Stimulated activated CD4-positive, alpha-beta T cell treated with anti-CD3 and anti-CD28 coated beads, Interleukin-15, amount 100 ng/mL, for 48 hours (primary cell): ENCODE results near the gene FTL.
A peak's percentile ranks its signal among the peaks of the same experiment; 100 is the strongest.

ENCODE experiments used
- DNase-seq, 2 donors: peaks; one replicate each; pipeline ENCODE4 v3.0.0-alpha.2; 2020; ENCODE audit warnings: low read depth in 2 of 2

FTL gene

GRCh38 chr19:48945817-48946216, 19.3 kb upstream of the FTL start:
- DNase-seq: no peak

- no peak for DNase-seq
Measured at GRCh38 chr19:48946463-48947257, 18.4 kb upstream of the FTL start.

- DNase-seq: no peak
Measured at GRCh38 chr19:48947258-48947542, 17.9 kb upstream of the FTL start.

- DNase-seq: no peak
Measured at GRCh38 chr19:48950159-48950558, 14.9 kb upstream of the FTL start.

GRCh38 chr19:48950830-48951519, 14.1 kb upstream of the FTL start:
- DNase-seq: no peak

GRCh38 chr19:48953141-48953540, 12.0 kb upstream of the FTL start:
- no peak for DNase-seq

GRCh38 chr19:48953990-48954594, 11.0 kb upstream of the FTL start:
- no peak for DNase-seq

- DNase-seq: peak; percentile 94 to 96
Measured at GRCh38 chr19:48954595-48955307, 10.4 kb upstream of the FTL start, which contains the start of gene BAX. Gene BAX (plus strand): TSS chr19:48954875. CDS start chr19:48954929, 54 bp downstream.

- DNase-seq: no peak
Measured at GRCh38 chr19:48955308-48955958, 9.7 kb upstream of the FTL start.

- DNase-seq: no peak
Measured at GRCh38 chr19:48958006-48958405, 7.1 kb upstream of the FTL start.

- no peak for DNase-seq
Measured at GRCh38 chr19:48959341-48960239, 5.5 kb upstream of the FTL start.

- no peak for DNase-seq
Measured at GRCh38 chr19:48961051-48961649, 4.0 kb upstream of the FTL start.

- no peak for DNase-seq
Measured at GRCh38 chr19:48961673-48962028, 3.5 kb upstream of the FTL start.

- DNase-seq: no peak
Measured at GRCh38 chr19:48962029-48962848, 2.9 kb upstream of the FTL start.

- no peak for DNase-seq
Measured at GRCh38 chr19:48962849-48963165, 2.3 kb upstream of the FTL start.

GRCh38 chr19:48963371-48964204, 1.5 kb upstream of the FTL start:
- peak; percentile 53 to 59 for DNase-seq

- no peak for DNase-seq
Measured at GRCh38 chr19:48964205-48965039, 687 bp upstream of the FTL start.
